Measurements from ENCODE around the gene SEZ6L2.
"Not testable (repeated sequence)": the region's sequence is repeated elsewhere in the genome, so short reads cannot be mapped to it uniquely, and the experiment has no call there.

The SEZ6L2 gene

GRCh38 chr16:29891525-29892457, 7.6 kb downstream of the SEZ6L2 start:
- H3K4me1 ChIP-seq (ENCODE audit: insufficient read depth, poor library complexity, severe bottlenecking): no peaks in the 10 kb centered on the region
- TF ChIP-seq CTCF (IDR thresholded peaks at IDR 0.05; ENCODE audit: poor library complexity, severe bottlenecking): no peak
- H3K27ac ChIP-seq (ENCODE audit: poor library complexity, severe bottlenecking): no peak overlapping the region
- DNase-seq (ENCODE audit: low spot score) (no peak), ATAC-seq (ENCODE audit: low read depth) (no peak)
- no peaks in the 10 kb centered on the region for H3K9me3 ChIP-seq (ENCODE audit: severe bottlenecking)
- H3K36me3 ChIP-seq (ENCODE audit: low read depth): no peaks in the 10 kb centered on the region
- no peaks in the 10 kb centered on the region for H3K27me3 ChIP-seq (ENCODE audit: insufficient read depth, poor library complexity, severe bottlenecking)
- no peak overlapping the region for H3K4me3 ChIP-seq (ENCODE audit: severe bottlenecking)

GRCh38 chr16:29889372-29889771, 10.0 kb downstream of the SEZ6L2 start:
- H3K9me3 ChIP-seq (ENCODE audit: severe bottlenecking); H3K36me3 ChIP-seq (ENCODE audit: low read depth); H3K27me3 ChIP-seq (ENCODE audit: insufficient read depth, poor library complexity, severe bottlenecking); ATAC-seq (ENCODE audit: low read depth); H3K4me1 ChIP-seq (ENCODE audit: insufficient read depth, poor library complexity, severe bottlenecking); DNase-seq (ENCODE audit: low spot score); H3K4me3 ChIP-seq (ENCODE audit: severe bottlenecking); H3K27ac ChIP-seq (ENCODE audit: poor library complexity, severe bottlenecking): not testable (repeated sequence)

GRCh38 chr16:29883987-29884386, 15.4 kb downstream of the SEZ6L2 start:
- Histone ChIP-seq H3K4me1 (ENCODE audit: insufficient read depth, poor library complexity, severe bottlenecking) (no peaks in the 10 kb centered on the region), H3K9me3 (ENCODE audit: severe bottlenecking) (no peaks in the 10 kb centered on the region), H3K27me3 (ENCODE audit: insufficient read depth, poor library complexity, severe bottlenecking) (no peaks in the 10 kb centered on the region), H3K36me3 (ENCODE audit: low read depth) (no peaks in the 10 kb centered on the region), H3K27ac (ENCODE audit: poor library complexity, severe bottlenecking) (no peak overlapping the region), H3K4me3 (ENCODE audit: severe bottlenecking) (no peak overlapping the region)
- no peak for TF ChIP-seq CTCF (IDR thresholded peaks at IDR 0.05; ENCODE audit: poor library complexity, severe bottlenecking)
- DNase-seq (ENCODE audit: low spot score): no peak
- no peak for ATAC-seq (ENCODE audit: low read depth)

- no peak overlapping the region for H3K27ac ChIP-seq (ENCODE audit: poor library complexity, severe bottlenecking)
- H3K4me3 ChIP-seq (ENCODE audit: severe bottlenecking): no peak overlapping the region
- no peaks in the 10 kb centered on the region for H3K36me3 ChIP-seq (ENCODE audit: low read depth)
- DNase-seq (ENCODE audit: low spot score) (no peak), ATAC-seq (ENCODE audit: low read depth) (no peak)
- no peak for TF ChIP-seq CTCF (IDR thresholded peaks at IDR 0.05; ENCODE audit: poor library complexity, severe bottlenecking)
- no peaks in the 10 kb centered on the region for H3K9me3 ChIP-seq (ENCODE audit: severe bottlenecking)
- H3K4me1 ChIP-seq (ENCODE audit: insufficient read depth, poor library complexity, severe bottlenecking): no peaks in the 10 kb centered on the region
- H3K27me3 ChIP-seq (ENCODE audit: insufficient read depth, poor library complexity, severe bottlenecking): no peaks in the 10 kb centered on the region
Observed at GRCh38 chr16:29881050-29881449, 18.3 kb downstream of the SEZ6L2 start.

GRCh38 chr16:29878172-29878571, 21.2 kb downstream of the SEZ6L2 start:
- Histone ChIP-seq H3K36me3 (ENCODE audit: low read depth) (no peaks in the 10 kb centered on the region), H3K4me3 (ENCODE audit: severe bottlenecking) (no peak overlapping the region), H3K4me1 (ENCODE audit: insufficient read depth, poor library complexity, severe bottlenecking) (no peaks in the 10 kb centered on the region), H3K27me3 (ENCODE audit: insufficient read depth, poor library complexity, severe bottlenecking) (no peaks in the 10 kb centered on the region), H3K9me3 (ENCODE audit: severe bottlenecking) (no peaks in the 10 kb centered on the region), H3K27ac (ENCODE audit: poor library complexity, severe bottlenecking) (no peak overlapping the region)
- TF ChIP-seq CTCF (IDR thresholded peaks at IDR 0.05; ENCODE audit: poor library complexity, severe bottlenecking): no peak
- ATAC-seq (ENCODE audit: low read depth): no peak
- DNase-seq (ENCODE audit: low spot score): no peak
